SK-N-MC (cell line): Measurements from ENCODE around the gene DUXB.

Source experiments
- EZH2 ChIP-seq: fragments of 200-600 bp; sonication (generic); IDR thresholded peaks from one replicate; pipeline ENCODE4 v1.6.1; 2017; ENCODE audit warnings: antibody characterized with exemption
- POLR2AphosphoS5 ChIP-seq: IDR thresholded peaks from 2 replicates; pipeline ENCODE4 v1.6.1; 2012; ENCODE audit warnings: mild to moderate bottlenecking, low read depth, low read length, borderline replicate concordance

- TF ChIP-seq POLR2AphosphoS5 (no peak), EZH2 (no peak)
Measured at GRCh38 chr16:75697571-75697970, 3.7 kb downstream of the DUXB start.
